T-cell (primary cell): ENCODE measurements around the gene FNBP1. TPM values are rescaled to one million over a fixed set of nuclear protein-coding genes. Genes with fewer than 3 reads are reported as not detected.
"Not testable (repeated sequence)": the region's sequence is repeated elsewhere in the genome, so short reads cannot be mapped to it uniquely, and the experiment has no call there.

Experiments
- ATAC-seq, 4 experiments: fragments of 200-7000 bp in 3 of 4; fragments of 150-1000 bp in 1 of 4; cut with Tn5 transposase; replicated peaks in 1 of 4; 1 replicate in 3 of 4; 2 replicates in 1 of 4; pipeline ENCODE4 v1.10.0; 2021; ENCODE audit warnings: moderate library complexity in 3 of 4, mild to moderate bottlenecking in 2 of 4, moderate number of reproducible peaks in 1 of 4
- CTCF ChIA-PET, 2 donors: fragments of 300-600 bp; sonication (Branson Sonifier 250); formaldehyde crosslinking; loops; one replicate each; lab custom pipeline; 2022; ENCODE audit warnings: antibody characterized with exemption in 2 of 2; lab: Charles Lee
- POLR2A ChIA-PET, 2 donors: fragments of 300-600 bp; sonication (Branson Sonifier 250); formaldehyde crosslinking; loops; one replicate each; lab custom pipeline; 2022; ENCODE audit warnings: antibody characterized with exemption in 2 of 2; lab: Charles Lee
- DNase-seq, 35 experiments: peaks; one replicate each; pipeline versions ENCODE4 v3.0.0 to v3.0.0-alpha.2; 2013 to 2023
- H3K27ac ChIP-seq: one replicate; pipeline ENCODE4 v1.5.1; 2013; ENCODE audit warnings: low read length
- H3K27me3 ChIP-seq, 2 experiments: replicated peaks in 1 of 2; 1 replicate in 1 of 2; 2 replicates in 1 of 2; pipeline versions ENCODE4 v1.6.1 to v1.7.0; 2013; ENCODE audit warnings: low read length in 1 of 2, mixed read lengths in 1 of 2; ENCODE audit not compliant: control insufficient read depth in 2 of 2, insufficient read depth in 2 of 2; ENCODE audit errors: extremely low read depth in 1 of 2
- H3K36me3 ChIP-seq, 2 donors: 1 replicate in 1 of 2; 2 replicates in 1 of 2; pipeline versions ENCODE4 v1.6.1 to v1.7.0; 2013; ENCODE audit warnings: low read length in 1 of 2; ENCODE audit not compliant: control insufficient read depth in 2 of 2, insufficient read depth in 1 of 2; ENCODE audit errors: extremely low read depth in 1 of 2
- H3K4me1 ChIP-seq, 2 experiments: 1 replicate in 1 of 2; 2 replicates in 1 of 2; pipeline versions ENCODE4 v1.6.1 to v1.7.0; 2013; ENCODE audit warnings: low read length in 2 of 2, mixed read lengths in 1 of 2; ENCODE audit not compliant: insufficient read depth in 2 of 2, control insufficient read depth in 1 of 2; ENCODE audit errors: extremely low read depth in 1 of 2
- H3K4me3 ChIP-seq, 2 donors: 1 replicate in 1 of 2; 2 replicates in 1 of 2; pipeline versions ENCODE4 v1.5.1 to v1.7.0; 2013; ENCODE audit warnings: mild to moderate bottlenecking in 2 of 2, low read length in 1 of 2, moderate library complexity in 1 of 2; ENCODE audit not compliant: control insufficient read depth in 1 of 2; ENCODE audit errors: extremely low read depth in 1 of 2
- H3K9me3 ChIP-seq: 2 replicates; pipeline ENCODE4 v1.7.0; 2013
- H3K27ac Mint-ChIP-seq, 2 donors: one replicate each; pipeline ENCODE4 v1.8.0; 2020 to 2021; ENCODE audit warnings: mild to moderate bottlenecking in 2 of 2, mixed read lengths in 2 of 2
- H3K27me3 Mint-ChIP-seq, 2 donors: one replicate each; pipeline ENCODE4 v1.8.0; 2021 to 2022; ENCODE audit warnings: mixed read lengths in 2 of 2
- H3K36me3 Mint-ChIP-seq: one replicate; pipeline ENCODE4 v1.8.0; 2021; ENCODE audit warnings: mixed read lengths
- H3K4me1 Mint-ChIP-seq, 3 donors: one replicate each; pipeline ENCODE4 v1.8.0; 2020 to 2022; ENCODE audit warnings: mixed read lengths in 3 of 3, mild to moderate bottlenecking in 1 of 3
- H3K4me3 Mint-ChIP-seq, 3 donors: one replicate each; pipeline ENCODE4 v1.8.0; 2020 to 2022; ENCODE audit warnings: mild to moderate bottlenecking in 3 of 3, mixed read lengths in 3 of 3, moderate library complexity in 3 of 3
- H3K9me3 Mint-ChIP-seq, 3 donors: one replicate each; pipeline ENCODE4 v1.8.0; 2020 to 2022; ENCODE audit warnings: mixed read lengths in 3 of 3
- WGBS: methylation state at CpG from one replicate; pipeline ENCODE4 v1.1.5; 2013; ENCODE audit warnings: missing lambda C conversion rate; ENCODE audit not compliant: insufficient coverage; 5-methylcytosine and 5-hydroxymethylcytosine counted together
- total RNA-seq, 35 experiments: library from RNA in 6 of 35; stranded (reverse) in 6 of 35; fragments of 120-200 nt in 1 of 35; gene quantifications; one replicate each; pipeline versions ENCODE4 v1.2.1 to v1.2.4 and lab custom pipeline; 2013 to 2026

FNBP1 gene
- total RNA-seq, 5 donors from 2014 or later (not counting 1 experiment from before 2014, with no cell fraction given): 166 to 211 (median 182) TPM

DNA sequence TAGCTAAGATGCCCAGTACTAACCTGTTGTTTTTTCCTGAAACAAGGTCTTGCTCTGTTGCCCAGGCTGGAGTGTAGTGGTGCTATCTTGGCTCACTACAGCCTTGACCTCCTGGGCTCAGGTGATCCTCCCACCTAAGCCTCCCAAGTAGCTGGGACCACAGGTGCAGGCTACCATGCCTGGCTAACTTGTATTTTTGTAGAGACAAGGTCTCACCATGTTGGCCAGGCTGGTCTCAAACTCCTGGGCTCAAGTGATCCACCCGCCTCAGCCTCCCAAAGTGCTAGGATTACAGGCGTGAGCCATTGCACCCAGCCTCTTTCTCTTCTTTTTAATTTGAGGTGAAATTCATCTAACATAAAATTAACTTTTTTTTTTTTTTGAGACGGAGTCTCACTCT, 21.1 kb downstream of the FNBP1 start:
- no CpG with 5 or more reads among the region's 3 CpGs for WGBS
- CTCF ChIA-PET: interaction anchor here (0.5 to 1.0 kb wide), 5 partner anchors 11 to 1413 kb away, joined by 3 to 6 read pairs (median 3); no protein-coding TSS in a partner anchor

DNA sequence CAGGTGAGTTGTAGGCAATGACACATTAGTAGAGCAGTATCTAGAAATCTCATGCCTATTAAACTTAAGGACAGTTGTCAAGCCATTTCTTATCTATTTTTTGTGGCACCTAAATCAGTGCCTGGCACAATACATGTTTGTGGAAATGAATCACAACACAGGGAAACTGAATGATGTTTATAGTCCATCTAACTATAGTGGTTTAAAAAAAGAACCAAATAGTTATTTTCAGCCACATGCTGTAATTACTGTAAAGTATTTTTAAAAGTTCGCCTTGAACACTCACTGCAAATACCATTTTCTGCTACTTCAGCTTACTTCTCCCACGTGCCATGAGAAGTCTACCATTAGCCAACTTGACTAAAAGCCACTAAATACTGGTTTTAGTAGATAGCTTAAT, 21.9 kb downstream of the FNBP1 start:
- no peak for ATAC-seq
- Mint-ChIP-seq H3K9me3 (peaks cover 0 to 3% (median 2%) of the 10 kb centered on the region in 3 donors), H3K4me3 (peak overlapping the region in 1 of 3 donors; percentile 9), H3K4me1 (peaks cover 79 to 87% (median 79%) of the 10 kb centered on the region in 3 donors), H3K36me3 (peaks cover 23% of the 10 kb centered on the region), H3K27ac (peak overlapping the region; percentile 55 to 71), H3K27me3 (no peaks in the 10 kb centered on the region)
- CTCF ChIA-PET: interaction anchor here in 1 of 2 donors (0.7 to 1.0 kb wide), 2 partner anchors 10 to 25 kb away, joined by 3 read pairs; no protein-coding TSS in a partner anchor
- Histone ChIP-seq H3K4me1 (peaks cover 12 to 63% of the 10 kb centered on the region in 2 experiments), H3K4me3 (no peak overlapping the region), H3K36me3 (peaks cover 4 to 13% of the 10 kb centered on the region in 2 donors), H3K9me3 (no peaks in the 10 kb centered on the region), H3K27me3 (no peaks in the 10 kb centered on the region), H3K27ac (peak overlapping the region; percentile 20)
- POLR2A ChIA-PET: no interaction called here
- WGBS: no CpG with 5 or more reads among the region's 2 CpGs
- no peak for DNase-seq

More for the DNA sequence above, 21.1 kb downstream of the FNBP1 start:
- H3K9me3 Mint-ChIP-seq, H3K27me3 Mint-ChIP-seq, ATAC-seq, H3K9me3 ChIP-seq, H3K27me3 ChIP-seq, H3K4me3 Mint-ChIP-seq, DNase-seq, H3K36me3 ChIP-seq, H3K27ac ChIP-seq, H3K4me3 ChIP-seq: not testable (repeated sequence)
- Mint-ChIP-seq H3K27ac (peak overlapping the region; percentile 53 to 72), H3K4me1 (peaks cover 83 to 87% (median 84%) of the 10 kb centered on the region in 3 donors), H3K36me3 (peaks cover 16% of the 10 kb centered on the region)
- peaks cover 12 to 67% of the 10 kb centered on the region in 2 experiments for H3K4me1 ChIP-seq
- POLR2A ChIA-PET: interaction anchor here in 1 of 2 donors (0.6 kb wide), 2 partner anchors 53 kb away, joined by 3 to 5 read pairs; no protein-coding TSS in a partner anchor

DNA sequence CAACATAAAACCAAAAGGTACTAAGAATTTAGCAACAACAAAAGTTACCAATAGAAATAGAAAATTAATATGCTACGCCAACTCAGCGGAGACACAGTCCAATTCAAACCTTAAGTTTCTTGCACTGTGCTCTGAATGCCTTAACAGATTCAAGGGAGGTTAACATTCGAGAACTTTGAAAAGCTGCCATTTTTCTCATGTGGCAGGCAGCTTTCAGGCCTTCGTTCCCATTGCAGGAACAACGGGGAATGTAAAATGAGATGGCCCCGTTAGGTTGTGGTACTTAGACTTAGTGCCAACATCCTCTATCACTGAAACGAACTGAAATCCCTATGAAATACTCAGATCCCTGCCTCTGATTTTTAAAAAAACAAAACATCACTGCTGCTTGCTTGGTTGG, 22.4 kb downstream of the FNBP1 start:
- Mint-ChIP-seq H3K36me3 (peaks cover 24% of the 10 kb centered on the region), H3K27me3 (no peaks in the 10 kb centered on the region), H3K27ac (peak overlapping the region; percentile 55 to 71)

DNA sequence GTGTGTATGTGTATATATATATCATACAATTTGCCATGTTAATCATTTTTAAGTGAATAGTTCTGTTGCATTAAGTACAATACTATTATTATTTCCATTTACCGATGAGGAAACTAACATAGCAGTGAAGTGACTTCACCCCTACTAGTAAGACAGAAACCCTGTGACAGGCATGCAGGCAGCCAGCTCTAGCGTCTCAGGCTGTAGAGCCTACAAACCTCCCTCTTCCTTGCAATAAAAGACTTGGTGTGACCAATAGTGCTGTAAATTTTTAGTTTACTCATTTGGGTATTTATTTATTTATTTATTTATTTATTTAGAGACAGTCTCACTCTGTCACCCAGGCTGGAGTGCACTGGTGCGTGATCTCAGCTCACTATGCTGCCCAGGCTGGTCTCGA, 24.7 kb downstream of the FNBP1 start:
- peaks cover 24% of the 10 kb centered on the region for H3K36me3 Mint-ChIP-seq
- no peaks in the 10 kb centered on the region for H3K27me3 ChIP-seq
- peak overlapping the region in 1 of 2 donors; percentile 61 for H3K27ac Mint-ChIP-seq
- H3K27ac ChIP-seq: no peak overlapping the region
- peaks cover 63 to 71% (median 67%) of the 10 kb centered on the region in 3 donors for H3K4me1 Mint-ChIP-seq
- H3K4me1 ChIP-seq: peaks cover 5 to 50% of the 10 kb centered on the region in 2 experiments
- DNase-seq (no peak), ATAC-seq (no peak)
- POLR2A ChIA-PET: no interaction called here
- H3K27me3 Mint-ChIP-seq: no peaks in the 10 kb centered on the region
- no CpG with 5 or more reads among the region's 4 CpGs for WGBS
- peaks cover 0 to 3% (median 2%) of the 10 kb centered on the region in 3 donors for H3K9me3 Mint-ChIP-seq
- no peaks in the 10 kb centered on the region for H3K9me3 ChIP-seq
- H3K4me3 Mint-ChIP-seq: no peak overlapping the region
- H3K36me3 ChIP-seq: peaks cover 7 to 16% of the 10 kb centered on the region in 2 donors
- CTCF ChIA-PET: interaction anchor here (0.8 to 1.0 kb wide), 3 partner anchors 11 to 25 kb away, joined by 3 to 6 read pairs (median 3); no protein-coding TSS in a partner anchor
- H3K4me3 ChIP-seq: no peak overlapping the region

More for the DNA sequence above, 22.4 kb downstream of the FNBP1 start:
- no CpG with 5 or more reads among the region's 7 CpGs for WGBS
- DNase-seq (no peak), ATAC-seq (no peak)
- H3K27ac ChIP-seq: peak overlapping the region; percentile 20
- H3K4me1 ChIP-seq: peaks cover 9 to 61% of the 10 kb centered on the region in 2 experiments
- peaks cover 7 to 16% of the 10 kb centered on the region in 2 donors for H3K36me3 ChIP-seq
- no peaks in the 10 kb centered on the region for H3K27me3 ChIP-seq
- H3K4me3 ChIP-seq: no peak overlapping the region
- H3K9me3 ChIP-seq: no peaks in the 10 kb centered on the region
- CTCF ChIA-PET: interaction anchor here in 1 of 2 donors (0.7 kb wide), 1 partner anchor 10 kb away, joined by 3 read pairs; no protein-coding TSS in a partner anchor
- Mint-ChIP-seq H3K4me3 (peak overlapping the region in 2 of 3 donors; percentile 7 to 9), H3K4me1 (peaks cover 74 to 83% (median 75%) of the 10 kb centered on the region in 3 donors), H3K9me3 (peaks cover 0 to 3% (median 2%) of the 10 kb centered on the region in 3 donors)
- POLR2A ChIA-PET: interaction anchor here in 1 of 2 donors (0.6 kb wide), 1 partner anchor 26 kb away, joined by 6 read pairs; no protein-coding TSS in a partner anchor

DNA sequence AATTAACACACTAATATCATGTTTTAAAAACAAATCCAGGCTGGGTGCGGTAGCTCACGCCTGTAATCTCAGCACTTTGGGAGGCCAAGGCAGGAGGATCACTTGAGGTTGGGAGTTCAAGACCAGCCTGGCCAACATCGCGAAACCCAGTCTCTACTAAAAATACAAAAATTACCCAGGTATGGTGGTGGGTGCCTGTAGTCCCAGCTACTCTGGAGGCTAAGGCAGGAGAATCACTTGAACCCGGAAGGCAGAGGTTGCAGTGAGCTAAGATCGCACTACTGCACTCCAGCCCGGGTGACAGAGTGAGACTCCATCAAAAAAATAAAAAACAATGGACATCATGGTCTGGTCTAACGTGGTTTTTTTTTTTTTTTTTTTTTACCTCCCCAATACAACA, 25.5 kb downstream of the FNBP1 start:
- not testable (repeated sequence) for H3K27me3 ChIP-seq, H3K9me3 ChIP-seq, DNase-seq, ATAC-seq, H3K4me3 ChIP-seq, H3K27me3 Mint-ChIP-seq, H3K9me3 Mint-ChIP-seq, H3K4me3 Mint-ChIP-seq
- Mint-ChIP-seq H3K4me1 (peaks cover 63 to 71% (median 67%) of the 10 kb centered on the region in 3 donors), H3K36me3 (peaks cover 24% of the 10 kb centered on the region), H3K27ac (peak overlapping the region; percentile 16 to 55)
- peaks cover 7 to 16% of the 10 kb centered on the region in 2 donors for H3K36me3 ChIP-seq
- peak overlapping the region; percentile 24 for H3K27ac ChIP-seq
- no CpG with 5 or more reads among the region's 8 CpGs for WGBS
- POLR2A ChIA-PET: interaction anchor here (0.6 to 1.3 kb wide), 5 partner anchors 17 to 131 kb away, joined by 3 to 19 read pairs (median 5); no protein-coding TSS in a partner anchor
- peaks cover 5 to 50% of the 10 kb centered on the region in 2 experiments for H3K4me1 ChIP-seq
- CTCF ChIA-PET: interaction anchor here (0.8 to 1.5 kb wide), 3 partner anchors 12 to 25 kb away, joined by 3 to 6 read pairs (median 6); no protein-coding TSS in a partner anchor

DNA sequence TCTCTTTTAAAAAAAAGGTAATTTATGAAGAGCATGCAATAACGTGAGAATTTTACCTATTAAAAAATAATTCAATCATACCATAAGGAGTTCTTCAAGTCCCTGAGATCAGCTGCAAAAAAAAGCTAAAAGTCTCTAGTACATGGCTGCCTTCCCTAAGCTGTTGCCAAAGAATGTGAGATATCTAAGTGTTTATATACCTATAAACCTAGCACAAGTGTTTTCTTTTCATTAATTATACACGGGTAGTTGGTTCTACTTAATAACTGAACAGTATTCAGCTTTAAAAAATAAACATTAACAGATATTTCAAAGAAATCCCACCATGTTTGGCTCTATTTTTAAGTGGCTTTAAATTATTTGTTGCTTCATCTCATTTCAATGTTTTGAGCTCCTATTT, 25.9 kb downstream of the FNBP1 start:
- Histone ChIP-seq H3K27me3 (no peaks in the 10 kb centered on the region), H3K4me1 (peaks cover 7 to 46% of the 10 kb centered on the region in 2 experiments), H3K27ac (peak overlapping the region; percentile 24), H3K9me3 (no peaks in the 10 kb centered on the region), H3K4me3 (no peak overlapping the region), H3K36me3 (peaks cover 7 to 16% of the 10 kb centered on the region in 2 donors)
- WGBS: no CpG with 5 or more reads among the region's 2 CpGs
- DNase-seq (no peak), ATAC-seq (no peak)
- Mint-ChIP-seq H3K36me3 (peaks cover 25% of the 10 kb centered on the region), H3K4me3 (no peak overlapping the region), H3K4me1 (peaks cover 63 to 72% (median 67%) of the 10 kb centered on the region in 3 donors), H3K27ac (peak overlapping the region; percentile 85), H3K9me3 (peaks cover 0 to 3% (median 2%) of the 10 kb centered on the region in 3 donors), H3K27me3 (no peaks in the 10 kb centered on the region)
- CTCF ChIA-PET: interaction anchor here in 1 of 2 donors (0.5 to 1.5 kb wide), 3 partner anchors 12 to 24 kb away, joined by 3 to 6 read pairs (median 4); no protein-coding TSS in a partner anchor
- POLR2A ChIA-PET: interaction anchor here (0.5 to 1.3 kb wide), 6 partner anchors 17 to 131 kb away, joined by 3 to 19 read pairs (median 4); no protein-coding TSS in a partner anchor
